ENCODE data around the gene BACH1. TPM values are rescaled to one million over a fixed set of nuclear protein-coding genes. Genes with fewer than 3 reads are reported as not detected.

Gene BACH1
- total and polyA plus RNA-seq, 2 donors (not counting 1 experiment from before 2014, with no cell fraction given) = 10.1 to 221 TPM

DNA sequence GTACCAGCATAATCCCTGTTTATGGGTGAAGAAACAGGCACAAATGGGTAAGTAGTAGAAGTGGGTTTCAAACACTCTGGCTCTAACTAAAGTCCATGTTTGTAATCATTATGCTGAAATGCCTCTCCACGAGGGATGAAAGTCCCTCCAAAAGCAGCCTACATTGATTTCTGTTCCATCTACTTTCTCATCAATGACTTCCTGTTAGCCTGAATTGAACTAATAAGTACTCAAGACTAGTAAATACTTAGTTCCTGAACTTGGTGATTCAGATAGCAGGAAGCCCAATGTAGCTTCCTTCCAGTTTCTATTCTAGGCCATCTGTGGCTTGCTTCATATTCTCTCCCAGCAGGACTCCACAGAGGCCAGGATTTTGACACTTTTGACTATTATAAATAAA is 11.3 kb upstream of the BACH1 start:
- Histone ChIP-seq H3K27me3 (replicated peaks in 1 of 4; ENCODE audit: control extremely low read depth in 1 of 4, control insufficient read depth in 3 of 4, insufficient read depth in 4 of 4, low read length in 3 of 4) (no peaks in the 10 kb centered on the region), H3K9ac (ENCODE audit: low read length) (no peak overlapping the region), H3K36me3 (replicated peaks in 1 of 2; ENCODE audit: control extremely low read depth in 1 of 2, control insufficient read depth in 1 of 2, extremely low read depth in 1 of 2, insufficient read depth in 2 of 2, low read length in 1 of 2) (no peaks in the 10 kb centered on the region), H2AFZ (ENCODE audit: insufficient read depth, low read depth, low read length, poor library complexity, severe bottlenecking) (peak overlapping the region; percentile 32), H3K4me1 (ENCODE audit: control insufficient read depth in 2 of 2, insufficient read depth in 2 of 2, low read length in 2 of 2) (peaks cover 10% of the 10 kb centered on the region in 2 donors), H3K4me2 (replicated peaks; ENCODE audit: low read depth, low read length, poor library complexity, severe bottlenecking) (peak overlapping the region; percentile 3), H3K9me3 (ENCODE audit: control extremely low read depth in 1 of 3, control insufficient read depth in 2 of 3, insufficient read depth in 1 of 3, low read length in 2 of 3) (no peaks in the 10 kb centered on the region), H4K20me1 (ENCODE audit: control insufficient read depth, insufficient read depth, low read length, poor library complexity, severe bottlenecking) (no peaks in the 10 kb centered on the region), H3K79me2 (ENCODE audit: control insufficient read depth, insufficient read depth, low read length) (no peaks in the 10 kb centered on the region), H3K27ac (ENCODE audit: low read length in 2 of 2) (no peak overlapping the region), H3K4me3 (ENCODE audit: control extremely low read depth in 1 of 5, extremely low read depth in 1 of 5, insufficient read depth in 1 of 5, low read depth in 2 of 5, low read length in 4 of 5) (no peak overlapping the region)
- TF ChIP-seq, protein P1, sequence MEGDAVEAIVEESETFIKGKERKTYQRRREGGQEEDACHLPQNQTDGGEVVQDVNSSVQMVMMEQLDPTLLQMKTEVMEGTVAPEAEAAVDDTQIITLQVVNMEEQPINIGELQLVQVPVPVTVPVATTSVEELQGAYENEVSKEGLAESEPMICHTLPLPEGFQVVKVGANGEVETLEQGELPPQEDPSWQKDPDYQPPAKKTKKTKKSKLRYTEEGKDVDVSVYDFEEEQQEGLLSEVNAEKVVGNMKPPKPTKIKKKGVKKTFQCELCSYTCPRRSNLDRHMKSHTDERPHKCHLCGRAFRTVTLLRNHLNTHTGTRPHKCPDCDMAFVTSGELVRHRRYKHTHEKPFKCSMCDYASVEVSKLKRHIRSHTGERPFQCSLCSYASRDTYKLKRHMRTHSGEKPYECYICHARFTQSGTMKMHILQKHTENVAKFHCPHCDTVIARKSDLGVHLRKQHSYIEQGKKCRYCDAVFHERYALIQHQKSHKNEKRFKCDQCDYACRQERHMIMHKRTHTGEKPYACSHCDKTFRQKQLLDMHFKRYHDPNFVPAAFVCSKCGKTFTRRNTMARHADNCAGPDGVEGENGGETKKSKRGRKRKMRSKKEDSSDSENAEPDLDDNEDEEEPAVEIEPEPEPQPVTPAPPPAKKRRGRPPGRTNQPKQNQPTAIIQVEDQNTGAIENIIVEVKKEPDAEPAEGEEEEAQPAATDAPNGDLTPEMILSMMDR (IDR thresholded peaks at IDR 0.05) = no peak
- TF ChIP-seq EZH2 (IDR thresholded peaks at IDR 0.05; ENCODE audit: borderline replicate concordance, insufficient read depth, low read depth, low read length, poor library complexity, severe bottlenecking) = no peak
- WGBS (ENCODE audit: insufficient coverage) = no CpG with 5 or more reads among the region's 1 CpG
- Mint-ChIP-seq H3K27me3 (no peaks in the 10 kb centered on the region), H3K9me3 (ENCODE audit: insufficient read depth) (no peaks in the 10 kb centered on the region), H3K4me1 (peaks cover 22% of the 10 kb centered on the region), H3K27ac (no peak overlapping the region), H3K4me3 (no peak overlapping the region)
- ChIA-PET CTCF (interaction anchor here (2.0 kb wide), 1 partner anchor 11 kb away, joined by 6 read pairs; the partner anchor contains the start of gene BACH1), POLR2A (interaction anchor here (1.8 kb wide), 1 partner anchor 12 kb away, joined by 5 read pairs; the partner anchor contains the start of gene BACH1)
- no peak for ATAC-seq (ENCODE audit: low read depth)
- peak; percentile 43 for DNase-seq
- intact Hi-C loops (cut with micrococcal nuclease) = no loop called here

DNA sequence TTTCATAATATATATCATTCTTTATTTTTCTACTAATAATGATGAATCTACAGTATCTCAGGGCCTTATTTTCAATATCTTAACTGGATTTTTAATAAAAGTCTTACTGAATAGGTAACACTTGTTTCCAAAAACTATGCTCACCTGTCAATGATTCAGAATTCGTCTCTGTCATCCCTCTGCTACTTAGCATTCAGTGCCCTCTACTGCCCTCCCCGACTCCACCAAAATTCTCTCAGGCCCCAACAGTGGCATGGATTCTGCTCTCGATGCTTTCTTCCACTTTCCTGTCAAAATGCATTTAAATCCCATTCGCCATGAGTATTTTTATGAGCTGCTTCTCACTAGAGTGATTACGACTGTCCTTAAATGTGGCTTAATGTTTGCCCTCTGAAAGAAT is 10.5 kb upstream of the BACH1 start:
- H3K4me1 Mint-ChIP-seq = peaks cover 25% of the 10 kb centered on the region
- H2AFZ ChIP-seq (ENCODE audit: insufficient read depth, low read depth, low read length, poor library complexity, severe bottlenecking) = no peak overlapping the region

More for the DNA sequence above, 10.5 kb upstream of the BACH1 start:
- Histone ChIP-seq H3K4me2 (replicated peaks; ENCODE audit: low read depth, low read length, poor library complexity, severe bottlenecking) (no peak overlapping the region), H3K27me3 (replicated peaks in 1 of 4; ENCODE audit: control extremely low read depth in 1 of 4, control insufficient read depth in 3 of 4, insufficient read depth in 4 of 4, low read length in 3 of 4) (no peaks in the 10 kb centered on the region), H3K36me3 (replicated peaks in 1 of 2; ENCODE audit: control extremely low read depth in 1 of 2, control insufficient read depth in 1 of 2, extremely low read depth in 1 of 2, insufficient read depth in 2 of 2, low read length in 1 of 2) (no peaks in the 10 kb centered on the region), H3K79me2 (ENCODE audit: control insufficient read depth, insufficient read depth, low read length) (no peaks in the 10 kb centered on the region), H3K4me1 (ENCODE audit: control insufficient read depth in 2 of 2, insufficient read depth in 2 of 2, low read length in 2 of 2) (peaks cover 10 to 12% of the 10 kb centered on the region in 2 donors), H3K4me3 (ENCODE audit: control extremely low read depth in 1 of 5, extremely low read depth in 1 of 5, insufficient read depth in 1 of 5, low read depth in 2 of 5, low read length in 4 of 5) (no peak overlapping the region), H3K27ac (ENCODE audit: low read length in 2 of 2) (no peak overlapping the region), H3K9ac (ENCODE audit: low read length) (no peak overlapping the region), H3K9me3 (ENCODE audit: control extremely low read depth in 1 of 3, control insufficient read depth in 2 of 3, insufficient read depth in 1 of 3, low read length in 2 of 3) (no peaks in the 10 kb centered on the region), H4K20me1 (ENCODE audit: control insufficient read depth, insufficient read depth, low read length, poor library complexity, severe bottlenecking) (no peaks in the 10 kb centered on the region)
- ATAC-seq (ENCODE audit: low read depth) = no peak
- DNase-seq = no peak
- no peak overlapping the region for H3K27ac Mint-ChIP-seq
- 95% methylated on average over 3 of the region's 5 CpGs for WGBS (ENCODE audit: insufficient coverage)
- intact Hi-C loops (cut with micrococcal nuclease) = no loop called here
- no peaks in the 10 kb centered on the region for H3K9me3 Mint-ChIP-seq (ENCODE audit: insufficient read depth)
- POLR2A ChIA-PET = interaction anchor here (0.6 to 1.8 kb wide), 2 partner anchors 11 to 15 kb away, joined by 3 to 5 read pairs; partner anchors contain the start of gene BACH1
- H3K27me3 Mint-ChIP-seq = no peaks in the 10 kb centered on the region
- no peak for TF ChIP-seq EZH2 (IDR thresholded peaks at IDR 0.05; ENCODE audit: borderline replicate concordance, insufficient read depth, low read depth, low read length, poor library complexity, severe bottlenecking)
- TF ChIP-seq, protein P1 (IDR thresholded peaks at IDR 0.05) = no peak
- H3K4me3 Mint-ChIP-seq = no peak overlapping the region
- CTCF ChIA-PET = no interaction called here

All from B cell (primary cell).